Liver (tissue), 9 donors: ENCODE measurements around the gene PI4K2A. TPM values are rescaled to one million over a fixed set of nuclear protein-coding genes. Genes with fewer than 3 reads are reported as not detected.
A peak's percentile ranks its signal among the peaks of the same experiment; 100 is the strongest.

Source experiments
- DNase-seq: peaks from one replicate; pipeline ENCODE4 v3.0.0-alpha.2; 2017; ENCODE audit warnings: low spot score
- H3K27ac ChIP-seq, 2 donors: one replicate each; pipeline ENCODE4 v1.7.0; 2013; ENCODE audit warnings: inconsistent platforms in 2 of 2, low read length in 2 of 2, control low read depth in 1 of 2, low read depth in 1 of 2, mild to moderate bottlenecking in 1 of 2
- H3K27me3 ChIP-seq, 4 donors: one replicate each; pipeline versions ENCODE4 v1.6.1 to v1.7.0; 2013; ENCODE audit warnings: low read length in 3 of 4, inconsistent platforms in 1 of 4, mild to moderate bottlenecking in 1 of 4, moderate library complexity in 1 of 4; ENCODE audit not compliant: control insufficient read depth in 4 of 4, insufficient read depth in 4 of 4
- H3K36me3 ChIP-seq, 4 donors: one replicate each; pipeline versions ENCODE4 v1.6.1 to v1.7.0; 2013; ENCODE audit warnings: low read length in 3 of 4, mild to moderate bottlenecking in 3 of 4, low read depth in 1 of 4, moderate library complexity in 1 of 4; ENCODE audit not compliant: control insufficient read depth in 4 of 4, insufficient read depth in 3 of 4
- H3K4me1 ChIP-seq, 4 donors: one replicate each; pipeline versions ENCODE4 v1.6.1 to v1.7.0; 2013; ENCODE audit warnings: low read length in 3 of 4, mild to moderate bottlenecking in 3 of 4, moderate library complexity in 1 of 4; ENCODE audit not compliant: control insufficient read depth in 4 of 4, insufficient read depth in 4 of 4
- H3K4me3 ChIP-seq, 3 donors: one replicate each; pipeline versions ENCODE4 v1.6.1 to v1.7.0; 2013; ENCODE audit warnings: low read length in 3 of 3, control low read depth in 1 of 3, low read depth in 1 of 3, mild to moderate bottlenecking in 1 of 3
- H3K9ac ChIP-seq, 2 donors: one replicate each; pipeline ENCODE4 v1.7.0; 2013; ENCODE audit warnings: low read length in 2 of 2, mild to moderate bottlenecking in 2 of 2, moderate library complexity in 2 of 2, control low read depth in 1 of 2, low read depth in 1 of 2
- H3K9me3 ChIP-seq, 4 donors: one replicate each; pipeline versions ENCODE4 v1.6.1 to v1.7.0; 2013; ENCODE audit warnings: low read length in 3 of 4; ENCODE audit not compliant: control insufficient read depth in 4 of 4
- ATF3 ChIP-seq: IDR thresholded peaks from 2 replicates; pipeline ENCODE4 v1.6.1; 2016; ENCODE audit warnings: antibody characterized with exemption
- FOXA1 ChIP-seq: IDR thresholded peaks from 2 replicates; pipeline ENCODE4 v1.6.1; 2016; ENCODE audit warnings: antibody characterized with exemption
- FOXA2 ChIP-seq: IDR thresholded peaks from 2 replicates; pipeline ENCODE4 v1.6.1; 2016; ENCODE audit warnings: antibody characterized with exemption
- GABPA ChIP-seq, 2 donors: IDR thresholded peaks in 1 of 2; conservative IDR thresholded peaks in 1 of 2; 2 replicates each; pipeline ENCODE4 v1.6.1; 2016; ENCODE audit warnings: antibody characterized with exemption in 2 of 2, mild to moderate bottlenecking in 1 of 2, moderate library complexity in 1 of 2
- HNF4G ChIP-seq: IDR thresholded peaks from 2 replicates; pipeline ENCODE4 v1.6.1; 2016; ENCODE audit warnings: antibody characterized with exemption
- MAX ChIP-seq: IDR thresholded peaks from 2 replicates; pipeline ENCODE4 v1.6.1; 2016; ENCODE audit warnings: antibody characterized with exemption
- NR2F2 ChIP-seq: IDR thresholded peaks from 2 replicates; pipeline ENCODE4 v1.6.1; 2016; ENCODE audit warnings: antibody characterized with exemption
- RAD21 ChIP-seq, 2 donors: IDR thresholded peaks; 2 replicates each; pipeline ENCODE4 v1.6.1; 2016; ENCODE audit warnings: antibody characterized with exemption in 2 of 2, mild to moderate bottlenecking in 2 of 2
- RXRA ChIP-seq, 2 donors: IDR thresholded peaks; 2 replicates each; pipeline ENCODE4 v1.6.1; 2017 to 2018; ENCODE audit warnings: antibody characterized with exemption in 2 of 2, mild to moderate bottlenecking in 1 of 2
- SP1 ChIP-seq: IDR thresholded peaks from 2 replicates; pipeline ENCODE4 v1.6.1; 2018; ENCODE audit warnings: antibody characterized with exemption, mild to moderate bottlenecking
- YY1 ChIP-seq: IDR thresholded peaks from 2 replicates; pipeline ENCODE4 v1.6.1; 2016; ENCODE audit warnings: antibody characterized with exemption, mild to moderate bottlenecking
- ZBTB33 ChIP-seq: IDR thresholded peaks from 2 replicates; pipeline ENCODE4 v1.6.1; 2016; ENCODE audit warnings: antibody characterized with exemption
- WGBS: extraction: QIAGEN DNeasy Blood & Tissue Kit; methylation state at CpG from one replicate; pipeline ENCODE4 v1.1.7; 2013; 5-methylcytosine and 5-hydroxymethylcytosine counted together
- polyA plus RNA-seq, 2 donors: library from polyadenylated mRNA; stranded (reverse) in 1 of 2; unstranded in 1 of 2; fragments of 200-250 nt in 1 of 2; fragments of >200 nt in 1 of 2; fragmentation: Nextera tagmentation in 1 of 2; extraction: Ambion mirVana in 1 of 2; gene quantifications; one replicate each; pipeline versions ENCODE4 v1.2.1 to v1.2.3, GENCODE V29; 2013 to 2015
- total RNA-seq, 2 donors: library from RNA; depleted of rRNA; stranded (reverse); fragments of >200 nt; gene quantifications; one replicate each; pipeline ENCODE4 v1.2.3, GENCODE V29; 2014
- donor health status: healthy.
- donor health status: healthy.
- donor health status: healthy.
- donor health status: healthy.
- donor health status: healthy.

Gene PI4K2A
- total and polyA plus RNA-seq, 4 donors = 4.4 to 17.6 (median 11.2) TPM

DNA sequence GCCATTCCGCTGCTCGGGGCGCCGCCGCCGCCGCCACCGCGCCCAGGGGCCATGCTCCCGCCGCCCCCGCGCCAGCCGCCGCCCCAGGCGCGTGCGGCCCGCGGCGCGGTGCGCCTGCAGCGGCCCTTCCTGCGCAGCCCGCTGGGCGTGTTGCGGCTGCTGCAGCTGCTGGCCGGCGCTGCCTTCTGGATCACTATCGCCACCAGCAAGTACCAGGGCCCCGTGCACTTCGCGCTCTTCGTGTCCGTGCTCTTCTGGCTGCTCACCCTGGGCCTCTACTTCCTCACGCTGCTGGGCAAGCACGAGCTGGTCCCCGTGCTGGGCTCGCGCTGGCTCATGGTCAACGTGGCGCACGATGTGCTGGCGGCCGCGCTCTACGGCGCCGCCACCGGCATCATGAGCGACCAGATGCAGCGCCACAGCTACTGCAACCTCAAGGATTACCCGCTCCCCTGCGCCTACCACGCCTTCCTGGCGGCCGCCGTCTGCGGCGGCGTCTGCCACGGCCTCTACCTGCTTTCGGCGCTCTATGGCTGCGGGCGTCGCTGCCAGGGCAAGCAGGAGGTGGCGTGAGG, 73.4 kb downstream of the PI4K2A start:
- TF ChIP-seq MAX (peak; percentile 89), SP1 (no peak), YY1 (peak; percentile 72), HNF4G (no peak), RAD21 (IDR thresholded peaks at IDR 0.05) (no peak), ZBTB33 (no peak)

DNA sequence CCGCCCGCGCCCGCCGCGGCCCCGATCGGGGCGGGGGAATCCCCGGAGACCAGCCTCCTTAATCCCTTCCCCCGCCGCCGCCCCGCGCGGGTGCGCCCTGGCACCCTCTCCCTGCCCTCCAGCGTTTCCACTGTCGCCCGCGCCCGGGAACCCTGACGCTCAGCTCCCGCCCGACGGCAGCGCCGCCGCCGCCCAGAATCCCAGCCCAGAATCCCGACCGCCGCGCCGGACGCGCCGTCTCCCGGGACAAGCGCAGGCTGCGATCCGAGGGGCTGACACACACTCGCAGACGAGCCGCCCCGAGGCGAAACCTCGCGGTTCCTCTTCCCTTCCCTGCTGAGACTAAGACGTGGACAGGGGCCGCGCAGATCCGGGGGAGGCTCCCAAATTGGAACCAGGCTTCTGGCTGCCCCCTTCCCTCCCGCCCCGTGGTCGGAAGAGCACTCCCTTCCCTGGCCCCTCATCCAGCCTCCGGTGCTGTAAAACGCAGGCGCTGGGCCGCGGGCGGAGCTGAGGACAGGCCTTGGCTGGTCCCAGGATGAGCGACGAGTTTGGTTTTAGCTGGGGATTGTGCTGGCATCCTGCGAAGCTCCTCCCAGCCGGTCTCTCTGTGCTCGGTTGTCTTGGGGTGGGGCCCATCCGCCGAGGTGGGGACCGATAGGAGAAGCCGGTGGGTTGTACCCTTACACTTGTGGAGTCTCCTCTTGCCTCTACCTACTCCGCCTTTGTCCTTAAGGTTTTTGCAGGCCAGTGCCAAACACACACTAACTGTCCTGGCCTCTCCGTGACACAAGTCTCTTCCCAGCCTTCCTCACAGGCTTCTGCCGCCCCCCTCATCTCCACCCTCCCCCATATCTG, 74.2 kb downstream of the PI4K2A start:
- no peak overlapping the region for H3K9ac ChIP-seq
- H3K27ac ChIP-seq = peak overlapping the region; percentile 57 to 71
- no peaks in the 10 kb centered on the region for H3K27me3 ChIP-seq
- H3K9me3 ChIP-seq = no peaks in the 10 kb centered on the region
- peak overlapping the region; percentile 56 to 60 (median 59) for H3K4me3 ChIP-seq
- DNase-seq = no peak
- no peak for TF ChIP-seq ATF3
- no peak for TF ChIP-seq FOXA2
- no peak for TF ChIP-seq RXRA (IDR thresholded peaks at IDR 0.05)
- no peak for TF ChIP-seq ZBTB33
- TF ChIP-seq FOXA1 = no peak
- no peak for TF ChIP-seq GABPA (IDR thresholded peaks at IDR 0.05 in 1 of 2, conservative IDR thresholded peaks at IDR 0.05 in 1 of 2)
- no peak for TF ChIP-seq NR2F2
- no peak for TF ChIP-seq SP1
- H3K36me3 ChIP-seq = no peaks in the 10 kb centered on the region
- H3K4me1 ChIP-seq = peaks cover 2 to 23% (median 17%) of the 10 kb centered on the region in 4 donors
- 19% methylated on average over 74 of the region's 74 CpGs for WGBS

More for the DNA sequence above, 73.4 kb downstream of the PI4K2A start:
- under 1% methylated on average over 69 of the region's 69 CpGs for WGBS
- peaks cover under 1 to 20% (median 14%) of the 10 kb centered on the region in 4 donors for H3K4me1 ChIP-seq
- H3K27ac ChIP-seq = peak overlapping the region; percentile 57 to 71
- DNase-seq = peak; percentile 66
- H3K9ac ChIP-seq = no peak overlapping the region
- no peaks in the 10 kb centered on the region for H3K36me3 ChIP-seq
- H3K9me3 ChIP-seq = no peaks in the 10 kb centered on the region
- H3K27me3 ChIP-seq = no peaks in the 10 kb centered on the region
- H3K4me3 ChIP-seq = peak overlapping the region; percentile 56 to 60 (median 59)
